ENCODE measurements around the gene AKT1.

DNA sequence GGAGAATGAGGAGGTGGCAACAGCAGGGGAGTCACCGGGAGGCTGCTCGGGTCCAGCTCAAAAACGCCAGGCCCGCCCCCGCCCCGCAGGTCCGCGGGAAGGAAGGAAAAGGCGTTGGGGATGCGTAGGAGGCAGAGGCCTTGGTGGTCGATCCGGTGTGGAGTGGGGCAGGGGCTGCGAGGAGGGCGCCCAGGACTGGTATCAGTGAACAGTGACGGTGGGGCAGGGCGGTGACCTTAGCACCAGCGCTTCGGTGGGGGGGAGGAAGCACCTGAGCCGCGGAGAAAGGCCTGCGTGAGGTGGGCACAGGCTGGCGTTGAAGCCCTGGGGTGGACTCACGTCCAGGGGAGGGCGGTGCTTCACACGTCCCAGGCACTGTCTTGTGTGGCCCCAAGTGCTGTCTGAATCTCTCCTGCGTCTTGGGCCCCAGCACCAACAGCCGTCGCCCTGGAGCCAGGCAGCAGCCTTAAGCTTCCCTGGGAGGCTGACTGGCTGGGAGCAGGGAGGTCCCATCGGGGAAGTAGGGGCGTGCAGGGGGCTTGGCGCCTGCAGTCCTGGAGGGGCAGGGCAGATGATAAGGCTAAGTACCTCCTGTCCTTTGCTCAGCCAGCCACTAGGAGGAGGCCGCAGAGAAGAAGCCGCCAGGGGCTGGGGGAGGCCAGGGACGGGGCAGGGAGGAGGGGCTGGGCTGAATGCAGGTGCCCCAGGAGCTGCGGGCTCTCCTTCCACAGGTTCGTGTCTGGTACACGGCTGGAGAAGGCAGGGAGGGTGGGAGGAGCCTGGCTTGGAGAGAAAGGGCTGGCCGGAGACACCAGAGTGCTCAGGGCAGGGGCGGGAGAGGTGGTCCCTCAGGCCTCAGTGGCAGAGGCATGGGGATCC is 31.9 kb upstream of the AKT1 start:
- TF ChIP-seq POLR2AphosphoS5 (IDR thresholded peaks at IDR 0.05) (no peak), CTCF (IDR thresholded peaks at IDR 0.05) (peak in 2 of 4 experiments; percentile 44 to 48), POLR2A (IDR thresholded peaks at IDR 0.05) (no peak), EP300 (IDR thresholded peaks at IDR 0.05) (no peak)

All from gastroesophageal sphincter (tissue), 3 donors.